GM19438 (cell line): ENCODE measurements around the gene BAZ2A.
A peak's percentile ranks its signal among the peaks of the same experiment; 100 is the strongest.
"Not testable (repeated sequence)": the region's sequence is repeated elsewhere in the genome, so short reads cannot be mapped to it uniquely, and the experiment has no call there.

Experiments
- ATAC-seq: cut with Tn5 transposase; IDR thresholded peaks from one replicate; pipeline ENCODE4 v1.9.1; 2021; ENCODE audit warnings: low read depth; ENCODE audit not compliant: unreplicated experiment

The BAZ2A gene

GRCh38 chr12:56599797-56600196, 30.3 kb downstream of the BAZ2A start:
- ATAC-seq: no peak

GRCh38 chr12:56599041-56599440, 31.1 kb downstream of the BAZ2A start:
- no peak for ATAC-seq

- ATAC-seq: no peak
Observed at GRCh38 chr12:56596815-56597214, 33.3 kb downstream of the BAZ2A start.

DNA sequence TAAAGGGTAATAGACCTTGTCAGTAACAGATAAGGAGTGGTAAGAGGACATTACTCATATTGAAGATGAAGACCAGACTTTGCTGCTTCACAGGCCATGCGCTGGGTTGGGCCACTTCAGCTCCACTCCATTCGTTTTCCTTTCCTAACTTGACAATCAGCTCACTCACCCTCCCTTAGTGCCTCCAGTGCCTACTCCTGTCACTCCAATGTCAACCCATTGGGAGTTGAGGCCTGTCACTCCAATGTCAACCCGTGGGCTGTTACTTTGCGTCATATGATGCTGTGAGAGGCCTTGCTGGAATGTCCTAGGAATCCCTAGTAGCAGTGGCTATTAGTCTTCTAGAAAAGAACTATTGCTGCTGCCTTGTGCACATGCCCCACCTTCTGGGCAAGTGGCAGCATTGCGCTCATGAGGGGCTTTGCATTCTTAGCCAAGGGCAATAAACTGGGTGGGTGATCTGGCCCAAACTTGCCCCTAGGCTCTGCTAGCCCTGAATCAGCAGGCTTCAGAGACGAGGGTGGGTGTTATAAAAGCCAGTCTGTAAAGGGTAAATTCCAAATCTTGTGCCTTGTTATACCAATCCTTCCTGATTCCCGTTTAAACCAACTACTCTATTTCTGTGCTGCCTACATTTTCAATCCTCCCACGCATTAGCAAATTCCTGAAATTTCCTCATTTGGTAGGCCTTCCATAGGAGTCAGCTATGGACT, 36.1 kb downstream of the BAZ2A start:
- ATAC-seq: no peak

DNA sequence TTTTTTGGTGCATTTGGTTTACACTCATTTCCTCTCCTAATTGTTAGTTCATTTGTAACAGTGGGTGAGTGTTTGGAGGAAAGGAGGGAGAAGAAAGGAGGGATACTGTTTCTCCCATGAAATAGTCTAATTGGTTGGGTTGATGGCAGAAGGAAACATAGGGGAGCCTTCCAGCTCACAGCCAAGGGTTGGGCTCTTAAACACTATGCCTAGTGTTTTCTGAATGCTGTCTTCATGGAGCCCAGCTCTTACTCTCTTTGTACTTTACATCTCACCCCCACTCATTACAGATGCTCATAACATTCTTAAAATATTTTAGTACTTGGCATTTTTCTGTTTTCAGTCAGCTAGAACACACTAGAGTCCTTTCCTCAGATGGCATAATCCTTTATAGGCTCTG, 38.2 kb downstream of the BAZ2A start:
- no peak for ATAC-seq

DNA sequence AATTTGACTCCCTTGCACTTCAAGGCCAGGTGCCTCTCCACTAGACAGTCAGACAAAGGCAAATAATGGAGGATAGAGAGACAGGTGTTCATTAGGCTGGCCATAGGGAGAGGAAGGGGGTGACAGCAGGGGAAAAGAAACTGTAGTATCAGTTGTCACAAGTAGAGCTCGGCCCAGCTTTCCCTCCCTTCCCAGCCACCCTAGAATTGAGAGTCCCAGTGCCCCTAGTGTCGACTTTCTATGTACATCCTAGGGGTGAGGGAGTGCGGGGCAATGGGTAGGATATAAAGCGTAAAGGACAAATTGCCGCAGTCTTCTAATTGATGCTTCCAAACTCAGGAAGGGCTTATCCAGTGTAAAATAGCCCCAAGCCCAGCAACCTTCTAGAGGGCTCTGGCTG, 39.0 kb downstream of the BAZ2A start:
- no peak for ATAC-seq

- no peak for ATAC-seq
Observed at GRCh38 chr12:56590237-56590830, 39.8 kb downstream of the BAZ2A start.

GRCh38 chr12:56589783-56590182, 40.3 kb downstream of the BAZ2A start:
- ATAC-seq: no peak

DNA sequence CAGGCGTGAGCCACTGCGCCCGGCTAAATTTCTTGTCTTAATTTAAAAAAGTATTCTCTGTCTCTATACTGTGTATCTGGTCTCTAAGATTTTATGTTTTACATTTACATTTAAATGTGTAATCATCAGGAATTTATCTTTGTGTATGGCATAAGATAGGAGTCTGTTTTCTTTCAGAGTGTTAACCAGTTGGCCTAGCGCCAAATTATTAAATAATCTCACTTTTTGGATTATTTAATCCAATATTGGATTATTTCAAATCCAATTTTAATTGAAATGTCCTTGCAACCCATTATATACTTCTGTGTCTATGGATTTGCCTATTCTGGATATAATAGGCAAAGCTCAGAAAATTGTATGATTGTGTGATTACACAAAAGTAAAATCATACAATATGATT, 45.0 kb downstream of the BAZ2A start:
- no peak for ATAC-seq

- ATAC-seq: no peak
Observed at GRCh38 chr12:56581418-56582145, 48.5 kb downstream of the BAZ2A start.

GRCh38 chr12:56578983-56579546, 51.1 kb downstream of the BAZ2A start:
- no peak for ATAC-seq

- ATAC-seq: not testable (repeated sequence)
Observed at GRCh38 chr12:56577248-56577647, 52.9 kb downstream of the BAZ2A start.

- ATAC-seq: no peak
Observed at GRCh38 chr12:56574210-56574609, 55.9 kb downstream of the BAZ2A start.

DNA sequence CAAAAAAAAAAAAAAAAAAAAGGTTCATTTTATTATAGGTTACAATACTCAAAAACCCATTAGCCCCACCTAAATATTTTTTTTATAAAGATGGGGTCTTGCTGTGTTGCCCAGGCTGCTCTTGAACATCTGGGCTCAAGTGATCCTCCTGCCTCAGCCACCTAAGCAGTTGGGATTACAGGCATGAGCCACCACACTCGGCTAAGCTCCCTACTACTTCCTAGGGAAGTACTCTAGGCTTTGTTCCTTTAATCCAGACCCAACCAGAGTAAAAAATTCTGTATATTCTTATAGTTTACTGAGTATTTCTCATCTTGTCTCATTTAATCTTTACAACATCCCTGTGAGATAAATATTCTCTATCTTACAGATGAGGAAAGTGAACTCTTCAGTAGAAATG, 57.8 kb downstream of the BAZ2A start:
- ATAC-seq: no peak

DNA sequence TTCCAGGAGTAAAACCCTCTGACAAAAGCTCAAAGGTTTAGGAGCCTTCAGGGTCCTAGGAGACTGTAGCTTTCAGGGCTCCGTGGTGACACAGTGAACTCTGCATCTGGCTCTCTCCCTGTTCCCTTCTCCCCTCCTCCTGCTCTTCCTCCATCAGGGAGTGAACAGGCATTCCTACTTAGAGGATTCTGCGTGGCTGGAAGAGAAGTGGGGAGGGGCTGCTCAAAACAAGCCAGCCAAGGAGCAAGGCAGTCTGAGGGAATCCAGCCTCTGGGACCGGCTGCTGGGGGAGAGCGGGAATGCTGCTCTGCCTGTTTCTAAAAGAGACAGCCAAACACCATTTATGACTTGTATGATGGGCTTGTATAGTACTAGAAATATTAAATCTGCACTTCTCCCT, 59.0 kb downstream of the BAZ2A start:
- no peak for ATAC-seq

- ATAC-seq: no peak
Observed at GRCh38 chr12:56568146-56568545, 62.0 kb downstream of the BAZ2A start.

DNA sequence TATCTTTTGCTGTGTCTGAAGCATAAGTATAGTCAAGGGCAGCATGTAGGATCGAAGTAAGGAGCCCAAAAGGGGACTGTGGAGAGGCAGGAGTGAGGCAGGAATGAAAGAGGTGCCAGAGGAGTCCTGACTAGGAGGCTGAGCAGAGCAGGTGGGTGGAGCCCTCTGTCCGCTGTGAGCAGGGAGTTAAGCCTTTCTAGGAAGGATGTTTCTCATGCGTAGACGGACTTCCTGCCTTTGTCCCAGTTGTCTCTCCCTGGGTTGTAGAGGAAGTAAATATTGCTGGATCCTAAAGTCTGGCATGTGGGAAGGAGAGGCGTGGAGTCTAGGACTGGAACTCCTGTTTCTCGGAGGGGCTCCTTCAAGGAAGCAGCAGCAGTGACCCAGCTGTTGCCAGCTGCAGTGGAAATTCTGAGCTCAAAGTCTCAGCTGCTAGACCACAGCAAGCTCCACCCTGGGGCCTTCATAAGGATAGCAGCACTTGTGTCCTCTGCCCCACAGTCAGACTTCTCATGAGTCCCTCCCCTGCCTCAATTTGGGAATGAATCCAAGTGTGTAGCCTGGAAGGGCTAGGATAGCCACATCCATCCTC, 64.5 kb downstream of the BAZ2A start:
- peak; percentile 84 for ATAC-seq

DNA sequence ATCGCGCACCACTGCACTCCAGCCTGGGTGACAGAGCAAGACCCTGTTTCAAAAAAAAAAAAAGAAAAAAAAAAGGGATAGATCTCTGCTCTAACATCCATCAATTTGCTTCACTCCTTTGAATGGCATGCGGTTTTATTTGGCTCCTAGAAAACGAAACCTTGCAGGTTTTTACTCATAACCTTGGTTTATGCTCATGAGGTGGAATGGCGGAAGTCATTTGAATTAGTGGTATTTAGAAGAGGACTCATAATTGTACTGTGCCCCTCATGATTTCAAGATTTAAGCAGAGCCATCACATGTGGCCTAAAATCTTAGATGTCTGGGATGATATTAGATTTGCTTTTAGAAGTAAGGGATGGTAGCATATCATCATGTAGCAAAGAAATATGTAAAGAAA, 79.1 kb downstream of the BAZ2A start:
- ATAC-seq: no peak

- no peak for ATAC-seq
Observed at GRCh38 chr12:56546680-56547079, 83.4 kb downstream of the BAZ2A start.
